ENCODE measurements around the gene NTNG1.

Gene NTNG1

GRCh38 chr1:107315652-107316051 is 174.8 kb downstream of the NTNG1 start:
- Histone ChIP-seq H3K79me2 (ENCODE audit: insufficient read depth, low read length) (no peaks in the 10 kb centered on the region), H3K36me3 (ENCODE audit: insufficient read depth, low read length) (no peaks in the 10 kb centered on the region), H2AFZ (ENCODE audit: low read depth, low read length) (no peak overlapping the region), H3K27me3 (ENCODE audit: insufficient read depth, low read length, poor library complexity) (no peaks in the 10 kb centered on the region), H3K4me1 (ENCODE audit: insufficient read depth, low read length) (no peaks in the 10 kb centered on the region), H3K9ac (ENCODE audit: low read depth, low read length) (no peak overlapping the region), H3K27ac (ENCODE audit: low read length) (no peak overlapping the region), H4K20me1 (ENCODE audit: insufficient read depth, low read length) (no peaks in the 10 kb centered on the region), H3K4me3 (ENCODE audit: low read depth in 1 of 2, low read length in 2 of 2) (no peak overlapping the region), H3K9me3 (ENCODE audit: insufficient read depth, low read length, severe bottlenecking) (no peaks in the 10 kb centered on the region), H3K4me2 (ENCODE audit: insufficient read depth, low read length) (no peak overlapping the region)
- no peak for TF ChIP-seq EZH2 (IDR thresholded peaks at IDR 0.05; ENCODE audit: borderline replicate concordance, low read depth, low read length, severe bottlenecking)
- TF ChIP-seq, protein P1, sequence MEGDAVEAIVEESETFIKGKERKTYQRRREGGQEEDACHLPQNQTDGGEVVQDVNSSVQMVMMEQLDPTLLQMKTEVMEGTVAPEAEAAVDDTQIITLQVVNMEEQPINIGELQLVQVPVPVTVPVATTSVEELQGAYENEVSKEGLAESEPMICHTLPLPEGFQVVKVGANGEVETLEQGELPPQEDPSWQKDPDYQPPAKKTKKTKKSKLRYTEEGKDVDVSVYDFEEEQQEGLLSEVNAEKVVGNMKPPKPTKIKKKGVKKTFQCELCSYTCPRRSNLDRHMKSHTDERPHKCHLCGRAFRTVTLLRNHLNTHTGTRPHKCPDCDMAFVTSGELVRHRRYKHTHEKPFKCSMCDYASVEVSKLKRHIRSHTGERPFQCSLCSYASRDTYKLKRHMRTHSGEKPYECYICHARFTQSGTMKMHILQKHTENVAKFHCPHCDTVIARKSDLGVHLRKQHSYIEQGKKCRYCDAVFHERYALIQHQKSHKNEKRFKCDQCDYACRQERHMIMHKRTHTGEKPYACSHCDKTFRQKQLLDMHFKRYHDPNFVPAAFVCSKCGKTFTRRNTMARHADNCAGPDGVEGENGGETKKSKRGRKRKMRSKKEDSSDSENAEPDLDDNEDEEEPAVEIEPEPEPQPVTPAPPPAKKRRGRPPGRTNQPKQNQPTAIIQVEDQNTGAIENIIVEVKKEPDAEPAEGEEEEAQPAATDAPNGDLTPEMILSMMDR (IDR thresholded peaks at IDR 0.05; ENCODE audit: borderline replicate concordance, extremely low read depth, low read length, poor library complexity, severe bottlenecking), result no peak
- DNase-seq (no peak), ATAC-seq (ENCODE audit: insufficient read depth, low read depth) (no peak)

GRCh38 chr1:107318932-107319331 is 178.1 kb downstream of the NTNG1 start:
- Histone ChIP-seq H3K36me3 (ENCODE audit: insufficient read depth, low read length) (no peaks in the 10 kb centered on the region), H4K20me1 (ENCODE audit: insufficient read depth, low read length) (no peaks in the 10 kb centered on the region), H3K4me3 (ENCODE audit: low read depth in 1 of 2, low read length in 2 of 2) (no peak overlapping the region), H3K4me1 (ENCODE audit: insufficient read depth, low read length) (no peaks in the 10 kb centered on the region), H3K4me2 (ENCODE audit: insufficient read depth, low read length) (no peak overlapping the region), H3K79me2 (ENCODE audit: insufficient read depth, low read length) (no peaks in the 10 kb centered on the region), H3K9ac (ENCODE audit: low read depth, low read length) (no peak overlapping the region), H3K9me3 (ENCODE audit: insufficient read depth, low read length, severe bottlenecking) (no peaks in the 10 kb centered on the region), H2AFZ (ENCODE audit: low read depth, low read length) (no peak overlapping the region), H3K27me3 (ENCODE audit: insufficient read depth, low read length, poor library complexity) (no peaks in the 10 kb centered on the region), H3K27ac (ENCODE audit: low read length) (no peak overlapping the region)
- ATAC-seq (ENCODE audit: insufficient read depth, low read depth) (no peak), DNase-seq (no peak)
- TF ChIP-seq EZH2 (IDR thresholded peaks at IDR 0.05; ENCODE audit: borderline replicate concordance, low read depth, low read length, severe bottlenecking), result no peak
- TF ChIP-seq, protein P1 (IDR thresholded peaks at IDR 0.05; ENCODE audit: borderline replicate concordance, extremely low read depth, low read length, poor library complexity, severe bottlenecking), result no peak

GRCh38 chr1:107323784-107324183 is 182.9 kb downstream of the NTNG1 start:
- Histone ChIP-seq H3K4me2 (ENCODE audit: insufficient read depth, low read length) (no peak overlapping the region), H3K4me3 (ENCODE audit: low read depth in 1 of 2, low read length in 2 of 2) (no peak overlapping the region), H3K4me1 (ENCODE audit: insufficient read depth, low read length) (no peaks in the 10 kb centered on the region), H3K79me2 (ENCODE audit: insufficient read depth, low read length) (no peaks in the 10 kb centered on the region), H3K27ac (ENCODE audit: low read length) (no peak overlapping the region), H3K9me3 (ENCODE audit: insufficient read depth, low read length, severe bottlenecking) (no peaks in the 10 kb centered on the region), H4K20me1 (ENCODE audit: insufficient read depth, low read length) (no peaks in the 10 kb centered on the region), H3K36me3 (ENCODE audit: insufficient read depth, low read length) (no peaks in the 10 kb centered on the region), H3K9ac (ENCODE audit: low read depth, low read length) (no peak overlapping the region), H3K27me3 (ENCODE audit: insufficient read depth, low read length, poor library complexity) (no peaks in the 10 kb centered on the region), H2AFZ (ENCODE audit: low read depth, low read length) (no peak overlapping the region)
- no peak for DNase-seq
- TF ChIP-seq, protein P1 (IDR thresholded peaks at IDR 0.05; ENCODE audit: borderline replicate concordance, extremely low read depth, low read length, poor library complexity, severe bottlenecking), result no peak
- TF ChIP-seq EZH2 (IDR thresholded peaks at IDR 0.05; ENCODE audit: borderline replicate concordance, low read depth, low read length, severe bottlenecking), result no peak
- ATAC-seq (ENCODE audit: insufficient read depth, low read depth), result no peak

Measured in DND-41 (cell line).